Measurements from ENCODE around the gene FAM83D. TPM values are rescaled to one million over a fixed set of nuclear protein-coding genes. Genes with fewer than 3 reads are reported as not detected.

Gene FAM83D
- total RNA-seq, 2 donors from 2014 or later: 2.1 to 3.3 TPM

- DNase-seq: no peak
- Mint-ChIP-seq H3K4me1 (peaks cover 15% of the 10 kb centered on the region), H3K36me3 (ENCODE audit: low read depth) (peaks cover 15% of the 10 kb centered on the region), H3K27me3 (no peaks in the 10 kb centered on the region), H3K27ac (peak overlapping the region; percentile 72), H3K4me3 (no peak overlapping the region)
- no peak for ATAC-seq
- no peaks in the 10 kb centered on the region for H3K9me3 ChIP-seq (ENCODE audit: control insufficient read depth, low read length, poor library complexity, severe bottlenecking)
Observed at GRCh38 chr20:38970302-38970701, 44.1 kb downstream of the FAM83D start.

DNA sequence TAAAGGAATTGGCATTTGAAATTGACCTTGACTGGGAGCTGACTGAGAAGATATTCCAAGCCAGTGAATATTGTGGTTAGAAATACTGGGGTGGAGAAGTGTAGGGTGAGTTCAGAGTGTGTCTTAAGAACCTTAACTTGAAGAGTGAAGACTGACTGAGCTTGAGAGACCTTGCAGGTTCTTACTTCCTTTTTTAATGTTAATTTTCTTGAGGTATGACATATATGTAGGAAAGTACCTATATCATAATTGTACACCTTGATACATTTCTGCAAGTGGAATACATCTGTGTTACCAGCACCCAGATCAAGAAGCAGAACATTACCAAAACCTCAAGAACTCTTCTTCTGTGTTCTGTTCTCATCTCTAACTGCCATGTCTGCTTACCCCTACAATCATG is 46.9 kb downstream of the FAM83D start:
- peaks cover 15% of the 10 kb centered on the region for H3K4me1 Mint-ChIP-seq
- H3K27me3 Mint-ChIP-seq: no peaks in the 10 kb centered on the region
- H3K4me3 Mint-ChIP-seq: no peak overlapping the region
- no peak overlapping the region for H3K27ac Mint-ChIP-seq
- H3K9me3 ChIP-seq (ENCODE audit: control insufficient read depth, low read length, poor library complexity, severe bottlenecking): no peaks in the 10 kb centered on the region
- ATAC-seq: no peak
- peaks cover 15% of the 10 kb centered on the region for H3K36me3 Mint-ChIP-seq (ENCODE audit: low read depth)
- DNase-seq: no peak

DNA sequence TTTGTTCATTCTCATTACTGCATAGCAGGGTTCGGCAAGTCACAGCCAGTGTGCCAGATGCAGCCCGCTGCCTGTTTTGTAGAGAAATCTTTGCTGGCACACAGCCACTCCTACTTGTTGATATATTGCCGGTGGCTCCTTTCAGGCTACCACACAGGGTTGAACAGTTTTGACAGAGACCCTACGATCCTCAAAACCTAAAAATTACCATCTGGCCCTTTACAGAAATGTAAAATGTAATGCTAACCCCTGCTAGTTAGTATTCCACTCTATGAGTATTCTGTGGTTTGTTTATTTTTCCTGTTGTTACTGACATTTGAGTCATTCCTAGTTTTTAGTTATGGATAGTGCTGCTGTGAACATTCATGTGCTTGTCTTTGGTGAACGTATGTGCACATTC is 47.4 kb downstream of the FAM83D start:
- DNase-seq (no peak), ATAC-seq (no peak)
- Mint-ChIP-seq H3K4me3 (no peak overlapping the region), H3K27me3 (no peaks in the 10 kb centered on the region), H3K4me1 (peaks cover 15% of the 10 kb centered on the region), H3K36me3 (ENCODE audit: low read depth) (peaks cover 15% of the 10 kb centered on the region), H3K27ac (peak overlapping the region; percentile 83)
- no peaks in the 10 kb centered on the region for H3K9me3 ChIP-seq (ENCODE audit: control insufficient read depth, low read length, poor library complexity, severe bottlenecking)

DNA sequence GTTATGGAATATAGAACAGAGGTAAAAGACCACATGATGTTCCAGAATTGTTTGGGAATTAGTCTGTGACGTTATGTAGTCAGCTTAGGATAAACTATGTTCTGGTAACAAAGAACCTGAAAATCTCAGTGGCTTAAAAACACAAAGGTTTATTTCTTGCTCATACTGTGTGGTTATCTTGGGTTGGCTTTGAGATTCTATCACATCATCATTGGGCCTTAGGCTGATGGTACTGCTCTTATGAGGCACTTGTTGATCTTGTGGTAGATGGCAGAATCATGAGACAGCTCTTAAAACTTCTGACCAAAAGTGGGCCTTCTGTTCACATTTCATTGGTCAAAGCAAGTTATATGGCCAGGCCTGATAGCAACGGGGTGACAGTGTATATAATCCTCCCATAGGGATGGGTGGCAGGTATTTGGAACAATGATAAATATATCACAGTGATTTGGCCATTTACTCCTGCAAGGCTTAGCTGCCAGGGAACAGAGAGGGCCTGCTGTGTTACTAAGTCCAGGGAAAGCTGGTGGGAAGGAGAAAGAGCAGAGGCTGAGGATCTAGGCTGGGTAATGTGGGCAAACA is 49.4 kb downstream of the FAM83D start:
- no peak overlapping the region for H3K27ac Mint-ChIP-seq
- no peak for DNase-seq

GRCh38 chr20:38979434-38979833 is 53.2 kb downstream of the FAM83D start:
- no peak for ATAC-seq
- H3K27me3 Mint-ChIP-seq: no peaks in the 10 kb centered on the region
- peaks cover 15% of the 10 kb centered on the region for H3K4me1 Mint-ChIP-seq
- peaks cover 3% of the 10 kb centered on the region for H3K36me3 Mint-ChIP-seq (ENCODE audit: low read depth)
- no peak for DNase-seq
- no peak overlapping the region for H3K27ac Mint-ChIP-seq
- no peak overlapping the region for H3K4me3 Mint-ChIP-seq
- no peaks in the 10 kb centered on the region for H3K9me3 ChIP-seq (ENCODE audit: control insufficient read depth, low read length, poor library complexity, severe bottlenecking)

More for the DNA sequence above, 49.4 kb downstream of the FAM83D start:
- no peak for ATAC-seq
- H3K4me1 Mint-ChIP-seq: peaks cover 19% of the 10 kb centered on the region
- peaks cover 13% of the 10 kb centered on the region for H3K36me3 Mint-ChIP-seq (ENCODE audit: low read depth)
- H3K9me3 ChIP-seq (ENCODE audit: control insufficient read depth, low read length, poor library complexity, severe bottlenecking): no peaks in the 10 kb centered on the region
- H3K4me3 Mint-ChIP-seq: no peak overlapping the region
- no peaks in the 10 kb centered on the region for H3K27me3 Mint-ChIP-seq

- no peak for ATAC-seq
Observed at GRCh38 chr20:38979842-38980241, 53.6 kb downstream of the FAM83D start.

GRCh38 chr20:38982291-38982690 is 56.1 kb downstream of the FAM83D start:
- ATAC-seq (no peak), DNase-seq (no peak)
- H3K9me3 ChIP-seq (ENCODE audit: control insufficient read depth, low read length, poor library complexity, severe bottlenecking): no peaks in the 10 kb centered on the region
- Mint-ChIP-seq H3K4me1 (peaks cover 11% of the 10 kb centered on the region), H3K27ac (no peak overlapping the region), H3K27me3 (no peaks in the 10 kb centered on the region), H3K36me3 (ENCODE audit: low read depth) (no peaks in the 10 kb centered on the region), H3K4me3 (no peak overlapping the region)

More at GRCh38 chr20:38979842-38980241, 53.6 kb downstream of the FAM83D start:
- Mint-ChIP-seq H3K27me3 (no peaks in the 10 kb centered on the region), H3K4me3 (no peak overlapping the region), H3K36me3 (ENCODE audit: low read depth) (no peaks in the 10 kb centered on the region), H3K27ac (no peak overlapping the region), H3K4me1 (peaks cover 12% of the 10 kb centered on the region)
- no peak for DNase-seq
- no peaks in the 10 kb centered on the region for H3K9me3 ChIP-seq (ENCODE audit: control insufficient read depth, low read length, poor library complexity, severe bottlenecking)

GRCh38 chr20:38985060-38985459 is 58.8 kb downstream of the FAM83D start:
- no peak for DNase-seq

GRCh38 chr20:38985603-38986170 is 59.5 kb downstream of the FAM83D start:
- Mint-ChIP-seq H3K36me3 (ENCODE audit: low read depth) (no peaks in the 10 kb centered on the region), H3K27me3 (no peaks in the 10 kb centered on the region), H3K4me3 (no peak overlapping the region), H3K4me1 (peaks cover 7% of the 10 kb centered on the region), H3K27ac (no peak overlapping the region)
- no peaks in the 10 kb centered on the region for H3K9me3 ChIP-seq (ENCODE audit: control insufficient read depth, low read length, poor library complexity, severe bottlenecking)
- DNase-seq (no peak), ATAC-seq (no peak)

More at GRCh38 chr20:38985060-38985459, 58.8 kb downstream of the FAM83D start:
- no peak overlapping the region for H3K27ac Mint-ChIP-seq
- peaks cover 9% of the 10 kb centered on the region for H3K4me1 Mint-ChIP-seq
- H3K36me3 Mint-ChIP-seq (ENCODE audit: low read depth): no peaks in the 10 kb centered on the region
- ATAC-seq: no peak
- no peaks in the 10 kb centered on the region for H3K27me3 Mint-ChIP-seq
- H3K4me3 Mint-ChIP-seq: no peak overlapping the region
- H3K9me3 ChIP-seq (ENCODE audit: control insufficient read depth, low read length, poor library complexity, severe bottlenecking): no peaks in the 10 kb centered on the region

- Mint-ChIP-seq H3K4me1 (peaks cover 7% of the 10 kb centered on the region), H3K4me3 (no peak overlapping the region), H3K27ac (no peak overlapping the region), H3K27me3 (no peaks in the 10 kb centered on the region), H3K36me3 (ENCODE audit: low read depth) (no peaks in the 10 kb centered on the region)
- H3K9me3 ChIP-seq (ENCODE audit: control insufficient read depth, low read length, poor library complexity, severe bottlenecking): no peaks in the 10 kb centered on the region
- ATAC-seq: no peak
- no peak for DNase-seq
Observed at GRCh38 chr20:38986663-38987062, 60.4 kb downstream of the FAM83D start.

DNA sequence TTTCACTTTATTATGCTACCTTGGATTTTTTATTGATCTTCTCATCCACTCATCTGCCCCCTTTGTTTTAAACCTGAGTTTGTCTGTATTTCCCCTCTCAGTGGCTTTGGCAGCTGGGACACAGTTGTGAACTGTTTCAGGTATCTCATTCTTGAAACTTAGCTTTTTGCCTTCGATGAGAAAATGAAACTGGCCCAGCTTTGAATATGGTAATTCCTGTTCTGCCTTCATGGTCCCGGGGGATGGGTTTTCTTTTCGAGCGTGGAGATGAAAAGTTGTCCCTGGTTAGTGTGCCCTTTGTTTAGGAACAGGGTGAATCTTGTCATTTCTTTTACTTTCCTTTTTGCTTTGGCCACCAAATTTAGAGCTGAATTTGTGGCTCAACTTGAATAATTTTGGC is 61.6 kb downstream of the FAM83D start:
- H3K27me3 Mint-ChIP-seq: no peaks in the 10 kb centered on the region
- ATAC-seq: no peak
- H3K9me3 ChIP-seq (ENCODE audit: control insufficient read depth, low read length, poor library complexity, severe bottlenecking): no peaks in the 10 kb centered on the region
- H3K4me3 Mint-ChIP-seq: no peak overlapping the region
- H3K27ac Mint-ChIP-seq: no peak overlapping the region
- no peak for DNase-seq
- peaks cover 2% of the 10 kb centered on the region for H3K4me1 Mint-ChIP-seq
- no peaks in the 10 kb centered on the region for H3K36me3 Mint-ChIP-seq (ENCODE audit: low read depth)

- Mint-ChIP-seq H3K36me3 (ENCODE audit: low read depth) (peaks cover 2% of the 10 kb centered on the region), H3K27me3 (no peaks in the 10 kb centered on the region), H3K4me3 (no peak overlapping the region), H3K4me1 (peaks cover 2% of the 10 kb centered on the region), H3K27ac (no peak overlapping the region)
- no peak for DNase-seq
- H3K9me3 ChIP-seq (ENCODE audit: control insufficient read depth, low read length, poor library complexity, severe bottlenecking): no peaks in the 10 kb centered on the region
- ATAC-seq: no peak
Observed at GRCh38 chr20:38990728-38991127, 64.5 kb downstream of the FAM83D start.

DNA sequence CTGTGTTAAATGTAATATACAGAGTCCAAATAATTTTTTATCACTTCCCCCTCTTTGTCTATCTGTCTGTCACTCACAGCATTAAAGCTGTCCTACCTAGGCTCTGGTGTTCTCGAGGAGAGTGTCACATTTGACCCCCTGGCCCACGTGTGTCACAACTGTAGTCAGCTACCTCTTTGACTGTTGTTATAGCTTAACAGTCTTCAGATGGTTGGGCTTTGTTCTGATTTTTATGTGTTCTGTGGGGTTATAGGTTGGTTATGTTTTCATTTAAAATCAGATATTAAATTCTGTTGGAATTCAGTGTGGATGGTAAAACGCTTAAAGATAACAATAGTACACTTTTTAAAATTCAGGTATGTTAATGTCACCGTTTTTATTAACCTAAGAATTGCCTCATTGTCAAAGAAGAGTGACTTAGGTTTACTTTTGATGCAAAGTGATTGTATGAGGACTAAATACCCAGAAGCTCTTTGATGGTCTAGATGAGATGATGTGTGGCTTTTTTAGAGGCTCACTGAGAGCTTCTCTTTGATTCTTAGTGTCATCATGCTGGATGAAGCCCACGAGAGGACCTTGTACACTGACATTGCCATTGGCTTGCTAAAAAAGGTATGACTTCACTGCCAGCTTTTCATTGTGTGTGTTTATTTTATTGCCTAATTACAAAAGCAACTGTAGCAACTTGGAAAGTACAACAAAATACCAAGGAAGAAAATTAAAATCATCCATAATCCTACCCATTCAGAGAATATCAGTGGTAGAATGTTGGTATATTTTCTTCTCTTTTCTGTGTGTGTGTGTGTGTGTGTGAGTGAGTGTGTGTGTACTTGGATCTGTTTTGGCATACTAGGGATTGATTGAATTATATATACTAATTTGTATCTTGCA is 65.8 kb downstream of the FAM83D start:
- H3K27ac Mint-ChIP-seq: no peak overlapping the region

More for the DNA sequence above, 65.8 kb downstream of the FAM83D start:
- Mint-ChIP-seq H3K4me3 (no peak overlapping the region), H3K27me3 (no peaks in the 10 kb centered on the region), H3K4me1 (peaks cover 8% of the 10 kb centered on the region), H3K36me3 (ENCODE audit: low read depth) (peaks cover 9% of the 10 kb centered on the region)
- ATAC-seq: no peak
- H3K9me3 ChIP-seq (ENCODE audit: control insufficient read depth, low read length, poor library complexity, severe bottlenecking): no peaks in the 10 kb centered on the region
- no peak for DNase-seq
